Stimulated activated CD4-positive, alpha-beta T cell treated with anti-CD3 and anti-CD28 coated beads, Interleukin-4, amount 100 ng/mL, for 48 hours (primary cell): Measurements from ENCODE around the gene TTC28.

Experiments
- DNase-seq, 2 donors: peaks; one replicate each; pipeline ENCODE4 v3.0.0-alpha.2; 2020; ENCODE audit warnings: low read depth in 2 of 2

TTC28 gene

DNA sequence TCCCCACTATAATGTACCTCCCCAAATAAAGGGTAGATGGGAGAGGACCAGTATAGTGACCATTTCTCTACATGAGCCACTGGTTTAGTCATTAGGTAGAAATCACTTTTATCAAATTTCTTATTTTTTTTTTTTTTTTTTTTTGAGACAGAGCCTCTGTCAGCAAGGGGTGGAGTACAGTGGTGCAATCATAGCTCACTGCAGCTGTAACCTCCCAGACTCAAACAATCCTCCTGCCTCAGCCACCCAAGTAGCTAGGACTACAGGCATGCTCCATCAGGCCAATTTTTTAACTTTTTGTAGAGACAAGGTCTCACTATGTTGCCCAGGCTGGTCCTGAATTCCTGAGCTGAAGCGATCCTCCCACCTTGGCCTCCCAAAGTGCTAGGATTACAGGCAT, 322.4 kb downstream of the TTC28 start:
- DNase-seq = no peak

GRCh38 chr22:28351476-28351875, 328.2 kb downstream of the TTC28 start:
- DNase-seq = no peak

GRCh38 chr22:28348613-28349609, 330.7 kb downstream of the TTC28 start:
- no peak for DNase-seq

DNA sequence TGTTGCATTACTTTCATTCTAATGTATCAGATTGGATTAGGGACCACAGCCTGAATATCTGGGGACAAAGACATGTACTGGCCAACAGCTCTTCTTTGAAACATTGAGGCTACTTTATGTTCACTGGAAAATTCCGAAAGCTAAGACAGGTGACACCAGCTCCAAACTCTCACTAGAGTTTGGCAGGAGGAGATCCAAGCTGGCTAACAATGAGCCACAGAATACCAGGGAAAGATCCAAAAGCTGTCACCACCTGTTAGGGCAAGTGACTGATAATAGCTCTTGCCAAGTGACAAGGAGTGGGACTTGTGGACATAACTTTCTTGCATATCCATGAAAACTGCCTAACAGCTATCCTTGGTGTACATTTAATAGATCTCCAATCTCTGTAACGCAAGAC, 333.3 kb downstream of the TTC28 start:
- DNase-seq = no peak

GRCh38 chr22:28344918-28345703, 334.5 kb downstream of the TTC28 start:
- DNase-seq = no peak

GRCh38 chr22:28341001-28341400, 338.6 kb downstream of the TTC28 start:
- DNase-seq = no peak

- no peak for DNase-seq
Observed at GRCh38 chr22:28333088-28333487, 346.6 kb downstream of the TTC28 start.

- DNase-seq = no peak
Observed at GRCh38 chr22:28332410-28332809, 347.2 kb downstream of the TTC28 start.

DNA sequence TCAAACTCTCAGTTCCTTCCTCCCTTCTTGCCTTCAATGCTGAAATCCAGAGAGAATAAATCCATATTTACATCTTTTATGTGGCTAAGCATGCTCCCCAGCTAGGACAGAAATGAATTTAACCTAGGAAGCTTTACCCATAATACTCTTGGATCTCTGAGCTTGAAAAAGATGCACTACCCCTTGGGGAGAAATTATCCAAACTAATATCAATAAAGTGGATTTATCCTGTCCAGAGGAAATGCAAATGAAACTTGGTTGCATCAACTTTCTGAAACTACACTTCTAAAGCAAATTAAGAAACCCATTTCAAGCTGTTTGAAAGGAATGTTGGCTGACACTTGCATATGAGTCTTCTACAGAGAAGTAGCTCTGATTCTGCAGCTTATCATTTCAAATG, 347.9 kb downstream of the TTC28 start:
- no peak for DNase-seq

GRCh38 chr22:28329186-28330073, 350.2 kb downstream of the TTC28 start:
- no peak for DNase-seq

GRCh38 chr22:28328756-28329155, 350.9 kb downstream of the TTC28 start:
- DNase-seq = no peak

- DNase-seq = no peak
Observed at GRCh38 chr22:28316014-28316413, 363.6 kb downstream of the TTC28 start.

GRCh38 chr22:28314959-28315358, 364.7 kb downstream of the TTC28 start:
- DNase-seq = no peak

- DNase-seq = no peak
Observed at GRCh38 chr22:28310299-28310698, 369.3 kb downstream of the TTC28 start.

DNA sequence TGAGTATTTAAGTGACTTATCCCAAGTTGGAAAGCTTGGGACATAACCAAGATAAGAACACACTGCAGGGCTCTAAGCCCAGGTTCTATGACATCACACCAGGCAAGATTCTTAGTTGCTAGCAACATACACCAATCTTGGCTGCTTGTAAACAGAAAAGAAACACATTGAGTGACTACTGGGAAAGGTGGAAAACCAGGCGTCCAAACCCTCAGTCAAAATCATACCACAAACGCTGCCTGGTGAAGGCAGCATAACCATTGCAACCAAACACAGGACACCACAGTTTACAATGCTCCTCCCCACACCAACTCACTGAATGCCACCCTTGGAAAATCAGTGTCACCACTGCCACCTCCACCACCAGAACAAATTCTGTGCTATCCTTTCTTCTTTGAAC, 379.9 kb downstream of the TTC28 start:
- DNase-seq = no peak

DNA sequence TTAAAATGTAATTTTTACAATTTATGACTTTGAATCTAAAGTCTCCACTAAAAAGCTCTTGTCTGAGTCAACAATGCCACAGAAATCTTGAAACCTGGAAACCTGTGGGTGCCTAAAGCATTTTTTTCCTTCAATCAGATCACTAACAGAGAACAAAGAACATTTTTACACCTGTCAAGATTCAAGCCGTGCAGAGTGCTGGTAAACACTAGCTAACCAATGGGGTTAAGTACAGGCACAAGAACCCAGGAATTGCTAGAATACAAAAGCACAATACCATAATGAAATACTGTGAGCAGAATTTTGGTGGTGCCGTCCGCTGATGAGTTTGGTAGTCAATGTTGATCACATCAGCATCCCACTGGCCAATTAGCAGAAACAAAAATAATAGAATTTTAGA, 380.3 kb downstream of the TTC28 start:
- no peak for DNase-seq

GRCh38 chr22:28297504-28297903, 382.1 kb downstream of the TTC28 start:
- no peak for DNase-seq

- no peak for DNase-seq
Observed at GRCh38 chr22:28296452-28296851, 383.2 kb downstream of the TTC28 start.

DNA sequence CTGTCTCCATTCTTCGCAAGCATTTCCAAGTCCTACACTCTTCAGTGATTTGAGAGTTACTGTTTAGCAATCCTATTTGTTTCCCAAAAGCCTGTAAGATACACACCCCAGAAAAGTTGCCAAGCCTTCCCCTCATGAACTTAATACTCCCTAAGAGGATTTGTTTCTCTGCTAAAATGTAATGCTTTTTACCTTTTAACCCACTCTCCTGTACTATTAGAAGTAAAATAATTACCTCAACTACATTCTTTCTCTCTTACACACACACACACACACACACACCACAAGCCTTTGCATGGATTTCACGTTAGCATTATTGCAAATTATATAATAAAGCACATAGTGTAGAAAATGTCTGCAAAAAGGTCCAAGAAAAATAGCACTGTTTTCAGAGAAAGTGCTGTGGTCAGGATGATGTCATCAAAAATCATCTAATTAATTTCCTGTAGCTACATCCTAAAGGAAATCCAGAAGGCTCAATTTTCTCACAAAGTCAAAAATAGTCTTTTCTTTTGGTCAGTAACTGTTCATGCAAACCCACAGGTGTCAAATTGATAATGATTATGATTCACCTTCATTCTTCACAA, 396.5 kb downstream of the TTC28 start:
- no peak for DNase-seq

- no peak for DNase-seq
Observed at GRCh38 chr22:28282405-28283067, 397.1 kb downstream of the TTC28 start.

GRCh38 chr22:28279888-28280287, 399.8 kb downstream of the TTC28 start:
- no peak for DNase-seq
